Measurements from ENCODE around the gene MAPKBP1. TPM values are rescaled to one million over a fixed set of nuclear protein-coding genes. Genes with fewer than 3 reads are reported as not detected.

The MAPKBP1 gene
- total and polyA plus RNA-seq, 9 of the 15 experiments (the other 6 are each of a cell fraction or from before 2014, with no cell fraction given): 0.15 to 9.5 (median 4.5) TPM

DNA sequence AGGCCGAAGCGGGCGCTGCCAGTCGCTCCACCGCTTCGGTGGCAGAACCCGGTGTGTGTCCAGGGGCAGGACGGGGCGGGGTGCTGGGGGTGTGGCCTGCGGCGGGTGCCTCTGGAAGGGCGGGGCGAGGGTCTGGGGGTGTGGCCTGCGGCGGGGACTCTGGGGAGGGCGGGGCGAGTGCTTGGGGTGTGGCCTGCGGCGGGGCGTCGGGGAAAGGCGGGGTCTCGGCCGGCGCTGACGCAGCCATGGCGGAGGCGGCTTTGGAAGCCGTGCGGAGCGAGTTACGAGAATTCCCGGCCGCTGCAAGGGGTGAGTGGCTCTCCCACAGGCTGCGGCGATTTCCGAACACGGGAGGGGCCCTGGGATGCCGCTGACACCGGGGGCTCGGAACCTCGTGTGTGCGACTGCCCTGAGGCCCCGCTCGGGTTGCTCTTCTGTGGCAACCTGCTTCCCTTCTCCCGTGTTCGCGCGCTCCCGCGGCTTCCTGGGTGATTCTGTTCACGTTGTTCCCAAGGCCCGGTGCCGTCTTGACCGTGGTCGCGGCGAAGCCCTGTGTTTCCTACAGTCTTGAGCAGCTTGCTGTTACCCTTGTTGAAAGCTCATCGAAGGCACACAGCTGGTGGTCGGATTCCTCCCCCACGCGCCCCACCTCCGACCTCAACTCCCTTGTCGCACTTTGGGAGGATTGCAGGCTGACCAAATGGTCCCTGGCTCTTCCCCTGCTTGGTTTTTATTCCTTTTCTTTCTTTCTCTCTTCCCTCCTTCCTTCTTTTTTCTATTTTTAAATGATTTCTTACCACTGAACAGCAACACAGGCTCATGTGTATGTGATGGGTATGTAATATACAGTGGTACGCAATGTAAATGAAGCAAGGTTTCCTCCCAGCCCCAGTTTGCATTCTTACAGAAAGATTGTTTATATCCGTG is 53.9 kb downstream of the MAPKBP1 start, which contains the start of gene JMJD7 (continued):
- TF ChIP-seq, protein P1, sequence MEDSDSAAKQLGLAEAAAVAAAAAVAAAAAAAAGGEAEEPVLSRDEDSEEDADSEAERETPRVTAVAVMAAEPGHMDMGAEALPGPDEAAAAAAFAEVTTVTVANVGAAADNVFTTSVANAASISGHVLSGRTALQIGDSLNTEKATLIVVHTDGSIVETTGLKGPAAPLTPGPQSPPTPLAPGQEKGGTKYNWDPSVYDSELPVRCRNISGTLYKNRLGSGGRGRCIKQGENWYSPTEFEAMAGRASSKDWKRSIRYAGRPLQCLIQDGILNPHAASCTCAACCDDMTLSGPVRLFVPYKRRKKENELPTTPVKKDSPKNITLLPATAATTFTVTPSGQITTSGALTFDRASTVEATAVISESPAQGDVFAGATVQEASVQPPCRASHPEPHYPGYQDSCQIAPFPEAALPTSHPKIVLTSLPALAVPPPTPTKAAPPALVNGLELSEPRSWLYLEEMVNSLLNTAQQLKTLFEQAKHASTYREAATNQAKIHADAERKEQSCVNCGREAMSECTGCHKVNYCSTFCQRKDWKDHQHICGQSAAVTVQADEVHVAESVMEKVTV (CRISPR knock-in tag; IDR thresholded peaks at IDR 0.05): no peak
- TF ChIP-seq HNRNPK (IDR thresholded peaks at IDR 0.05; ENCODE audit: low read depth, low read length, poor library complexity, severe bottlenecking) (peak; percentile 29), DPF2 (IDR thresholded peaks at IDR 0.05) (peak; percentile 51), ZBED1 (IDR thresholded peaks at IDR 0.05) (0 out of 2 replicates have a peak, but pooled peaks have one; percentile 29), FOXK2 (conservative IDR thresholded peaks at IDR 0.05 in 1 of 2, IDR thresholded peaks at IDR 0.05 in 1 of 2; ENCODE audit: low read depth in 2 of 2) (peak in 1 of 2 experiments; percentile 54; a peak in 1 of 4 replicates), ASH1L (IDR thresholded peaks at IDR 0.05; ENCODE audit: borderline replicate concordance, low read depth, partially characterized antibody) (peak; percentile 32), CREM (IDR thresholded peaks at IDR 0.05; ENCODE audit: low read depth) (peak; percentile 77), MYC (IDR thresholded peaks at IDR 0.05; ENCODE audit: low read depth, low read length) (peak; percentile 11; the same call in 1 of the 2 replicates), MYC (CRISPR knock-in tag; IDR thresholded peaks at IDR 0.05; ENCODE audit: borderline replicate concordance, low read depth) (peak; percentile 45; the same call in 1 of the 2 replicates), HLTF (IDR thresholded peaks at IDR 0.05) (peak; percentile 74), TCF7 (IDR thresholded peaks at IDR 0.05; ENCODE audit: borderline replicate concordance) (0 out of 2 replicates have a peak, but pooled peaks have one; percentile 33), RB1 (IDR thresholded peaks at IDR 0.05; ENCODE audit: low read depth) (peak; percentile 83), EHMT2 (IDR thresholded peaks at IDR 0.05) (0 out of 2 replicates have a peak, but pooled peaks have one; percentile 22), TAF1 (IDR thresholded peaks at IDR 0.05; ENCODE audit: control insufficient read depth, extremely low read depth, insufficient read depth, low read length, severe bottlenecking) (peak; percentile 40), DMBX1 (CRISPR knock-in tag; IDR thresholded peaks at IDR 0.05; ENCODE audit: borderline replicate concordance) (0 out of 2 replicates have a peak, but pooled peaks have one; percentile 32), CBFA2T3 (IDR thresholded peaks at IDR 0.05) (peak; percentile 50), KLF1 (tag; IDR thresholded peaks at IDR 0.05) (no peak)
- TF ChIP-seq, protein P2, sequence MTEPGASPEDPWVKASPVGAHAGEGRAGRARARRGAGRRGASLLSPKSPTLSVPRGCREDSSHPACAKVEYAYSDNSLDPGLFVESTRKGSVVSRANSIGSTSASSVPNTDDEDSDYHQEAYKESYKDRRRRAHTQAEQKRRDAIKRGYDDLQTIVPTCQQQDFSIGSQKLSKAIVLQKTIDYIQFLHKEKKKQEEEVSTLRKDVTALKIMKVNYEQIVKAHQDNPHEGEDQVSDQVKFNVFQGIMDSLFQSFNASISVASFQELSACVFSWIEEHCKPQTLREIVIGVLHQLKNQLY (CRISPR knock-in tag; conservative IDR thresholded peaks at IDR 0.05): no peak
- TF ChIP-seq, protein P3, sequence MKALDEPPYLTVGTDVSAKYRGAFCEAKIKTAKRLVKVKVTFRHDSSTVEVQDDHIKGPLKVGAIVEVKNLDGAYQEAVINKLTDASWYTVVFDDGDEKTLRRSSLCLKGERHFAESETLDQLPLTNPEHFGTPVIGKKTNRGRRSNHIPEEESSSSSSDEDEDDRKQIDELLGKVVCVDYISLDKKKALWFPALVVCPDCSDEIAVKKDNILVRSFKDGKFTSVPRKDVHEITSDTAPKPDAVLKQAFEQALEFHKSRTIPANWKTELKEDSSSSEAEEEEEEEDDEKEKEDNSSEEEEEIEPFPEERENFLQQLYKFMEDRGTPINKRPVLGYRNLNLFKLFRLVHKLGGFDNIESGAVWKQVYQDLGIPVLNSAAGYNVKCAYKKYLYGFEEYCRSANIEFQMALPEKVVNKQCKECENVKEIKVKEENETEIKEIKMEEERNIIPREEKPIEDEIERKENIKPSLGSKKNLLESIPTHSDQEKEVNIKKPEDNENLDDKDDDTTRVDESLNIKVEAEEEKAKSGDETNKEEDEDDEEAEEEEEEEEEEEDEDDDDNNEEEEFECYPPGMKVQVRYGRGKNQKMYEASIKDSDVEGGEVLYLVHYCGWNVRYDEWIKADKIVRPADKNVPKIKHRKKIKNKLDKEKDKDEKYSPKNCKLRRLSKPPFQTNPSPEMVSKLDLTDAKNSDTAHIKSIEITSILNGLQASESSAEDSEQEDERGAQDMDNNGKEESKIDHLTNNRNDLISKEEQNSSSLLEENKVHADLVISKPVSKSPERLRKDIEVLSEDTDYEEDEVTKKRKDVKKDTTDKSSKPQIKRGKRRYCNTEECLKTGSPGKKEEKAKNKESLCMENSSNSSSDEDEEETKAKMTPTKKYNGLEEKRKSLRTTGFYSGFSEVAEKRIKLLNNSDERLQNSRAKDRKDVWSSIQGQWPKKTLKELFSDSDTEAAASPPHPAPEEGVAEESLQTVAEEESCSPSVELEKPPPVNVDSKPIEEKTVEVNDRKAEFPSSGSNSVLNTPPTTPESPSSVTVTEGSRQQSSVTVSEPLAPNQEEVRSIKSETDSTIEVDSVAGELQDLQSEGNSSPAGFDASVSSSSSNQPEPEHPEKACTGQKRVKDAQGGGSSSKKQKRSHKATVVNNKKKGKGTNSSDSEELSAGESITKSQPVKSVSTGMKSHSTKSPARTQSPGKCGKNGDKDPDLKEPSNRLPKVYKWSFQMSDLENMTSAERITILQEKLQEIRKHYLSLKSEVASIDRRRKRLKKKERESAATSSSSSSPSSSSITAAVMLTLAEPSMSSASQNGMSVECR (CRISPR knock-in tag; IDR thresholded peaks at IDR 0.05): peak; percentile 86

All from K562 (cell line).